GM18520 (cell line): ENCODE results near the gene CFI.

Experiments
- ATAC-seq: cut with Tn5 transposase; IDR thresholded peaks from one replicate; pipeline ENCODE4 v1.9.1; 2021; ENCODE audit not compliant: unreplicated experiment

The CFI gene

DNA sequence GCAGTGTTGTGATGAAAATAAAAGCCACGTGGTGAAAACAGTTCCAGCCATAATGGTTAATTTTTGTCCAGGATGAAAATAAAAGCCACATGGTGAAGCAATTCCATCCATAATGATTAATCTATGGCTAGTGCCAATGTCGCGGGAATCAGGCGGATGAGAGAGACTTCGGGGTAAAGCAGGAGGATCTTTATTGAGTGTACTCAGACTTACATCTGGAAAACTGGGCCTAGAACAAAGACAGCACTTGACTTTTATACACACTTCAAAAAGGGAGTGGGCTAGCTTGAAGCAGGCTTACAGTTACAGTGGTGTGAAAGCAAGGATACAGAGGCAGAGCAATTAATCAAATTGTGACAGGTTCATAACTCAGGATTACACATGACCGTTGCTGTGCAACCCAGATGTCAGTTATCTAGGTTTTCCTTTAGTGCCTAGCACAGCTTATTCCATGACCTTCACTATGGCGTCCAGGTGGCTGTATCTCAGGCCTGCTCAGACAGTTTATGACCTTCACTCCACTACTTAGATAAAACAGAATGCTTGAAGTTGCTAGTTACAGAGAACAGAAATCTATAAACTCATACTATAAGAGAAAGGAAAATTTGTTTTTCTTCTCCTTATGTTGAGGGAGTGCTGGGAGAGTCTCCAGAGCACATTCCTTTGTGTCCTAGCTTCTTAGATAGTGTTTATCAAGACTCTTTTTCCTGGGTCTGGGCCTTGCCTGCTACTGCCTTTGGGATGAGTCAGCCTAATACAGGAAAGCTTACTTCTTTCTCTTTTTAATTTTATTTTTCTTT, 66.0 kb downstream of the CFI start:
- no peak for ATAC-seq

DNA sequence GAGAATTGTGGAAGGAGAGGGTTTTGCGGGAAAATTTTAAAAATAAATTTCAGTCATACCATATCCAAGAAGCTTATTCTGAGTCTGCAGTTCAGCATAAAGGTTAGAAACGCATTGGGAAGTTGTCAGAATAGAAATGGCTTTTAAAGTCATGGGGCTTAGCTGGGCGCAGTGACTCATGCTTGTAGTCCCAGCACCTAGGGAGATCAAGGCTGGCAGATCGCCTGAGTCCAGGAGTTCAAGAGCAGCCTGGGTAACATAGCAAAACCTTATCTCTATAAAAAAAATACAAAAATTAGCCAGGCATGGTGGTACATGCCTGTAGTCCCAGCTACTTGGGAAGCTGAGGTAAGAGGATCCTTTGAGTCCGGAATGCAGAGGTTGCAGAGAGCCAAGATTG, 68.1 kb downstream of the CFI start:
- ATAC-seq, result no peak

DNA sequence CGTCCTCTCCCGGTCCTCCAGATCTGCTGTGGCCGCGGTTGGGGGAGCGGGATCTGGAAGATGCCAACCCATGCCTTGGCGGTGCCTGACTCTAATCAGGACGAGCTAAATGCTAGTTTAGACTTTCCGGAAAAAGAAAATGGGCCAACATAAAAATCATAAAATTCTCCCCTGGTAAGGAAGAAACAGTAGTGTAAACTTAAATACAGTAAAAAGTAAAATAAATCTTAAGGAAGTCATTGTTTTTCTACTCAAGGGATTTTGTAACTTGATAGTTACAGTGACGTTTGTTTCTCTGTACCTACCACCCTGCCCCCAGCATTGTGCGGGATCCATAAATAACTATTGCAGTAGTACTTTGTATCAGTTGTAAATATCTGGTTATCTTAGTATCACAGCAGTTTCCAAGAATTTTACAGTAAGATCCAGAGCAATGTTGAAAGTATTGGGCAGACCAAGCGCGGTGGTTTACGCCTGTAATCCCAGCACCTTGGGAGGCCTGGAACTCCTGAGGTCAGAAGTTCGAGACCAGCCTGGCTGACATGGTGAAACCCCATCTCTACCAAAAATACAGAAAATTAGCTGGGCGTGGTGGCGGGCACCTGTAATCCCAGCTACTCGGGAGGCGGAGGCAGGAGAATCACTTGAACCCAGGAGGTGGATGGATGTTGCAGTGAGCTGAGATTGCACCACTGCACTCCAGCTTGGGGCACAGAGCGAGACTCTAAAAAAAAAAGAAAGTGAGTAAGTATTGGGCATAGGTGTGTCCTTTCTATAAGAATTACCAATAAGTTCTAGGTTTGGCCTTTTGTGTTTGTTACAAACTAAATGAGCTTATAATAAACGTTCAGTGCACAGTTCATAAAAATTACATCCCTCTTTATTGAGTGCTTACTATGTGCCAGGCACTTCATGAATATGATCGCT, 70.9 kb downstream of the CFI start:
- ATAC-seq, result no peak

DNA sequence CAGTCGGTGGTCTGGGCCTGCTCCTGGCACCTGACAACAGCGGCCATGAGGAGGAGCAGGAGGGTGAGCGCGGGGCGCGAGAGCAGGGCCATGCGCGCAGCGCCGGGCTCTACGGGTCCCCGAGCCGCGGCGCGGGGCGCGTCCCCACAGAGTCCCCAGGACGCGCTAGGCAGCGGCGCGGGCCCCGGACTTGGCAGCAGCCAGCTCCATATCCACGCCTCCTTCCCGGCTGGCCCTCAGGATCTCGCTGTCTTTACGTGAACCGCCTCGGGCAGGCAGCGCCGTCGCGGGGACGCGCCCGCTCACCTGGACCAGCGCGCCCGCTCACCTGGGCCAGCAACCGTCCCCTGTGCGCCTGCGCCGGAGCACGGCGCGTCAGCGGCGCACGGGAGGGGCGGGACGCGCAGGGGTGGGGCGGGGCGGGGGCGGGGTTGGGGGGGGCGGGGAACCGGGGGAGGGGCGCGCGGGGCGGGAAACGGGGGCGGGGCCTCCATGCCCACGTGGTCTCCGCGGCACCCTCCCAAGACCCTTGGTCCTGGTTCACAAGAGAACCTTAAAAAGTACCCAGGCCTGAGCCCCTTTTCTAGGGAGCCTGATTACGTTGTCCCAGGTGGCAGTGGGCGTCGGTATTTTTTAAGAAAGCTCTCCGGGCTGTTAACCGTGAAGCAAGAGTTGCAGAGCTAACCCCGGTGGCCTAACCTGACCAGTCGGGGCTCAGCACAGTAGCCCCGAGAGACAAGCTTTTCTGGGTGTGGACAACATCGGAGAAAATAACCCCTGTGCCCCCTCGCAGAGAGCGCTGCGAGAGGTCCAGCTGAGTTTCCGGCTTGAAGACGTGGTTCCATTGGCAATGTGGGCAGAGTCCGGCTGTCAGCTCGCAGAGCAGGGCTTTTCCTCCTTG, 71.8 kb downstream of the CFI start, which contains the start of gene PLA2G12A:
PLA2G12A (minus strand) TSS at position 353 of the 901 bp plus-strand sequence; CDS start at position 92, 261 bp downstream.
- peak; percentile 85 for ATAC-seq

DNA sequence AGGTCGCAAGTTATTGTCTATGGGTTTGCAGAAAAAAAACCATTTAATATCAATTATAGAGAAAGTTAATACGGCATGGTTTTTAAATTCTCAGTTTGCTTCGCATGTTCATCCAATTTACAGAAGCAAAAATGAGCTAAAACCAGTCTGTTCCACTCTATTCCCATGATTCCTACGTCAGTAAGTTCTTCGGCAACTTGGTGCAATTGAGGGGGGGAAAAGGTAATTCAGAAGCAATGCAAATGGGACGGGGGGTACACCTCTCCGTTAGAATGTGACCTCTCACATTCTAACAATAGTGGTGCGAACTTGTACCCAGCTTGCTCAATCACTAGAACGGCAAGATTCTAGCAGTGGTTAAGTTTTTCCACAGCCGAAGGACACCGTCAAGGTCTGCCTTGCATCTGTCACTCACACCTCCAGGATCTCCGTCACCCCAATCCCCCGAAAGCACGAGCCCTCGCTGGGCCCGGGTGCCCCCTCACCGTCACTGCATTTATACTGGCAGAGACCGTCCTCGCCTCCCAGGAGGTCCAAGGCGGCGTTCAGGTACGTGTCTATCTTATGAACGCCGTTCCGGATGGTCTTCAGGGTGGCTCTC, 72.6 kb downstream of the CFI start:
- ATAC-seq, result no peak

DNA sequence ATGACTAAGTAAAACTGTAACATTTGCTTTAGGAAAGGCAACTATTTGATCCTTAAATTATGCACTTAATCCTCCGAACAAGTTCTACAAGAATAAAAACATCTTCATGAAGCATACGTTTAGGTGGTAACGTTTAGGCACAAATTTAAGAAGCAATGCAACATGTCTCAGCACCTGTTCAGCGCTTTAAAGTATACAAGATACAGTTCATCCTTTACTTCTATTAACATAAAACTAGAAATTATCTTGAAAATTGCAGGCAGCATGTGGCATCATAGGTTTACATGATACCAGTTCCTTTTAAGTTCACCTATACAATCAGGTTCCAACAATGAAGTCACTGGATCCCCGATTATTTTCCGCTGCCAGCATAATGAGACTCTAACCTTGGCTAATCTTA, 73.4 kb downstream of the CFI start:
- no peak for ATAC-seq

DNA sequence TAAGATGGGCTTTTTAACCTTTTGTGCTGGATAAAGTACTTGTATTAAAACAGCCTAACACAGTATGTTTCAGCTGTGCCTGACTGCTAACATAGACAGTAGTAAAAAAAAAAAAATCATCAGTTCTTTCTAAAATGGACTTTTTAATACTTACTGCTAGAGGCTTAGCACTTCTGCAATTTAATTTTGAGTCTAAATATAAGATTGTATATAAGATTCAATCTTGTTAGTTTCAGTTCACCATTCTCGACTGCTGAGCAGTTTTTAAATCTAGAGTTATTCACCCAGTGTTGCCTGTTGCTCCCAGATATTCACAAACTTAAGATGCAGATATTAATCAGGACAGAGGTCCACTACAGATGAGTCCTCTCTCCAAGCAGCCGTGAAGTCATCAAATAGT, 78.7 kb downstream of the CFI start:
- ATAC-seq, result no peak

DNA sequence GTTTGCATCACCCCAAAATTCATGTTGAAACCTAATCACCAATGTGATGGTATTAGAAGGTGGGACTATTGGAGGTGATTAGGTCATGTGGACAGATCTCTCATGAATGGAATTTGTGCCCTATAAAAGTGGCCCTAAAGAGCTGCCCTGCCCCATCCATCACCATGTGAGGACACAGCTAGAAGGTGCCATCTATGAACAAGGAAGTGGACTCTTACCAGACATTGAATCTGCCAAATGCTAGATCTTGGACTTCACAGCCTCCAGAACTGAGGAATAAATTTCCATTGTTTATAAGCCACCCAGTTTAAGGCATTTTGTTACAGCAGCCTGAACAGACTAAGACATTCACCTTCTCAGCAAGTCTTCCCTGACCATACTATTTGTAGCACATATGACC, 79.4 kb downstream of the CFI start:
- ATAC-seq, result no peak

DNA sequence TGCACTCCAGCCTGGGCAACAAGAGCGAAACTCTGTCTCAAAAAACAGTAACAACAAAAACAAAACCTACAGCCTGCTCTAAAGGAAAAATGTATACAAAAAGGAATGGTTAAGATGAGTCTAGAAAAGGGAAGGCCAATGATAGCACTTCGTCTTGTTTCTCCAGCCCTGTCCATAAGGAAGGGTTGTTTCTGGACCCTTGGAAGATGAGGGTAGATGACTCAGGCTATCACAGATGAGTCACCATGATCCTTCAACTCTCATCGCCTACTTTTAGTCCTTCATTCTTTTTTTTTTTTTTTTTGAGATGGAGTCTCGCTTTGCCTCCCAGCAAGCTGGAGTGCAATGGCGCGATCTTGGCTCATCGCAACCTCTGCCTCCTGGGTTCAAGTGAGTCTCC, 80.8 kb downstream of the CFI start:
- no peak for ATAC-seq

DNA sequence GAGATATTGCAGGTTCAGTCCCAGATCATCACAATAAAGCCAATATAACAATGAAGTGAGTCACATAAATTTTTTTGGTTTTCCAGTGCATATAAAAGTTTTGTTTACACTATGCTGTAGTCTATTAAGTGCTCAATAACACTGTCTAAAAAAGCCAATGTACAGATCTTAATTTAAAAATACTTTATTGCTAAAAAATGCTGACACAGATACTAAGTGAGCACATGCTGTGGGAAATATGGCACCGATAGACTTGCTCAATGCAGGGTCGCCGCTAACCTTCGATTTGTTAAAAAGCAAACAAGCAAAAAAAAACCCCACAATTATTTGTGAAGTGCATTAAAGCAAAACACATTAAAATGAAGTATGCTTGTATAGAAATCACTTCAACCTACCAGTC, 82.2 kb downstream of the CFI start:
- ATAC-seq, result no peak

DNA sequence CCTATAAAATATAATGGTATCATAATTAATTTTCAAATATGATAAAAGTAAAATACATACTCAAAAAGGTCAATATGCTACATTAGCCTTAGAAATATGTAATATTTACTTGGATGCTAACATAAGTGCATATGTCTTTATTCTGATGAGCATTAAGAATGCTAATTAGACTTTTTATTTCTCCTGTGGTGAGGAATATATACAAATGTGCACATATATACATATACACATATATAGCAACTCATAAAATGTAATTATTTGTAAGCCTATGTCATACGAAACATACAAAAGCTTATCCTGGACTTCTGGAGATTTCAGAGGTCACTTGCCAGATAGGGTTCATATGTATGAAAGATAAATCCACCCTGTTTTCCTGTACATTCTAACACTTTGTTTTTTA, 83.0 kb downstream of the CFI start:
- ATAC-seq, result no peak

DNA sequence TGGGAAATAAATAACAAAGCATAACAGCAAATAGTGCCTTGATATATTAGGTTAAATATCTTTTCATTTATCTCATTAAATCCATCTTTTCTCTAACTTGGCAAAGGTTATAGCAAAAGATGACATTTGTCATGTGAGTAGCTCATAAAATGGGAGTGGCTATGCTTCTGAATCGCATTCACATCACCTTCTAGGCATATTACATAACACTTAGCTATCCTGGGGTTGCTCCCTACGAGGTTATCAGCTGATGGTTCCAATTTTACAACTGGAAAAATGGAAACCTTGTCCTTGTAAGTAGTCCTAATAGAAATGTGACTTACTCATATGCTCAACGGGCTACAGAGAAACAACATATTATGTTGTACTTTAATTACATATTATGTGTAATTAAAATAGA, 88.3 kb downstream of the CFI start:
- ATAC-seq, result no peak

DNA sequence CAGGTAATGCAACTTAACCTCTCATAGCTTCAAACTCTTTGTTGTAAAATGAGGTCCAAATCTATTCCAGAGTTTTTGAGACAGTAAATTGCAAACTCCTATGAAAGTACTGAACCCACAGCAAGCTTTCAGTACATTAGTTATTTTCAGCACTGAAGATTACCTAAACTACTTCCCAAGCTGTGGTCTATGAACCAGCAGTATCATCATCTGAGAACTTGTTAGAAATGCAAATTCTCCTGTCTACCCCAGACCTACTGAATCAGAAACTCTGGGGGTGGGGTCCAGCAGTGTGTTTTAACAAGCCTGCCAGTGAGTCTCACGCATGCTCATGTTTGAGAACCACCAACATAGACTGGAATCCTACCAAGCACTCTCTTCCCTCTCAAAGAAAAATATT, 92.8 kb downstream of the CFI start:
- no peak for ATAC-seq

DNA sequence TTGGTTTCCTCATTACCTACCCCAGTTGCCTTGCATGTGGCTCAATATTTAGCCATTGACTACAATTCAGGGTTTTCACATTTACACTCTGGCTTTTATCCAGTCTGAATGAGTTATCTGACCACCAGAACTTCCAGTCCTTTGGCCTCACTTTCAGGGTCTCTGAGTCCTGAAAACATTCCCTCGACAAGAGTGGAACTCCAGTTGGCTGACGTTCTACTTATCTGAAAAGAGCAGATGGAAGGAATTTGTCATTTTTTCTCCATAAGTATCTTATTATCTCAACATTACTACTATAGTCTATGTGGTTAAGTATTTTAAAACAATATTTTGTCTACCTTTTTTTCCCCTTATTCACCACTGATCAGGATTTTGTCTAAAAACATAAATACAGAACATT, 93.4 kb downstream of the CFI start:
- no peak for ATAC-seq

DNA sequence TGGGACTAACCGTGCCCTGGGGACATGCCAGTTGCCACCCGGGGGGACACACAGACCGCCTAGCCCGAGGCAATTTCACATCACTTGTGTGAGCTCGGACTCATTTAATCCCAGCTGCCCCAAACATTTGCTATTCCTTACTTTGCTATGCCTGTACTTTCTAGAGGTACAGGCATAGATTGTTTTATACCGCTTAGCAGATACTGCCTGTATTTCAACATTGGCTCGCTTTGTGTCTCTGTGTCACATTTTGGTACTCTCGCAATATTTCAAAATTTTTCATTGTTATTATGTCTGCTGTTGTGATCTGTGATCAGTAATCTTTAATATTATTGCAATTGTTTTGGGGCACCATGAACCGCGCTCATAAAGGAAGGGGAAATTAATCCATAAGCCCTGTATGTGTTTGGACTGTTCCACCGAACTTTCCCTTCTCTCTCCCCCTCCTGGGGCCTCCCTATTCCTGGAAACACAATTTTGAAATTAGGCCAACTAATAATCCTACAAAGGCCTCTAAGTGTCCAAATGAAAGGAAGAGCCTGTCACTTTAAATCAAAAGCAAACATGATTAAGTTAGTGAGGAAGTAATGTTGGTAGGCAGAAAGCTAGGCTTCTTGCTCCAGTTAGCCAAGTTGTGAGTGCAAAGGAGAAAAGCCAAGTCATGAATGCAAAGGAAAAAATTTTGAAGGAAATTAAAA, 98.0 kb downstream of the CFI start:
- ATAC-seq, result no peak

DNA sequence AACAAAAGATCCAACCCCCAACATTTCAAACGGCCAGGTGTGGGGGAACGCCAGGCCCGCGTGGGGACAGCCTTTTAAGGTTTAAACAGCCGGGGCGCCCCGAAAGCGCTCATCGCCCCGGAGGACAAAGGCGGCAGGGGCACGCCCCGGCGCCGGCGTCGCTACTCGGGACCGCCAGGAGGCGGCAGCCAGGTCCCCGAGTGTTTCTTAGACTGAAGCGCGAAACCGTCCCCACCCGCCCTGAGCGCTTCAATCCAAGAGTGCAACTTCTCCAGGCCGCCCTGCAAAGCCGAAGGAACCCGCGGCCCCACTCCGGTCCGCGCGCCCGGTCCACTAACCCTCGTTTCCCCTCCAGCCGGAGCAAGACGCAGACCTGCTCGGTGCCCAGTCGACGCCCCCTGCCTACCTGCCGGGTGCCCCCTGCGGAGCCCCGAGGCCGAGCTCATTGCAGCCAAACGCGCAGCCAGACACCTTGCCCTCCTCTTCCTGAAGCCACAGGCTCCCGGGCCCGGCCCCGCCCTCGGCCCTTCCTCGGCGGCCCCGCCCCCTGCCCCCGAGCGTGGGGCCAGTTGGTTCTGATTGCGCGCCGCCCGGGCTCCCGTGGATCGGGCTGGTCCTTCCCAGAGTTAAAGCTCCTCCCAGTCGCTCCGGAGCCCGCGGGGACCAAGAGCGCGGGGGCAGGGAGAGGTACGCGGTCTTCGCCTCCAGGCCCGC, 98.7 kb downstream of the CFI start, which contains the start of gene CASP6:
CASP6 (minus strand) TSS at position 496 of the 714 bp plus-strand sequence; CDS start at position 446, 50 bp downstream.
- ATAC-seq, result peak; percentile 54

DNA sequence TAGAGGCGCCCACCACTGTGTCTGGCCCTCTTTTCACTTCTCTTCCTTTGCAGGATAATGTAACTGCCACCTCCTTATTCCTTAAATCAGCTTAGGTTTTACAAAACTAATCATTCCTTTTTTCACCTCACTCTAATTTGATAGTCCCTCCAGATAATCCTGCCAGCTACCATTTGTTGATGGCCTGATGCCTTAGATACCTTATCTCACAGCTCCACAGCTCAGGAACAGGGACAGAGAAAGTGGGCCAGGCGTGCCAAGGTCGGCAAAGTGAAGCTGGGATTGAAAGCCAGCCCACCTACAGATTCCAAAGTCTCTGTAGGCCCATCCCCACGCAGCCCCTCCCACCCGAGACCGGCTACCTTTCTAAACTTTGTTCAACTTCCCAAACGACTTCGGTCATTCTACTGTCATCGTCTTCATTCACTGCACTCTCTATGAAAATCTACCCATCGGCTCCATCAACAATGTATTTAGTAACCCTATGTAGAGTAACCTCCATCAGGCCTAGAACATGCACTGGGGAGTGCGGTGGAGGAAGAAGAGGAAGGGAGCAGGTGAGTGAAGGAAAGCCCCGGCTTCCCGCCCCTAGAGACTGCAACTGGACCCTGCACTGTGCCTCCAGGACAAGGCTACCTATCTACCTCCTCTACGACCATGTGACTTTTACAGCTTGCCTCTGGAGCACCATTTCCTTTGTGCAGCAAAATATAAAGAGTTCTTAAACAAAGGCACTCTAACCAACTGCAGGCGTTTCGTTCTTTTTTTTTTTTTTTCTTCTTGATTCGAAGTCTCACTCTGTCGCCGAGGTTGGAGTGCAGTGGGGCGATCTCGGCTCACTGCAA, 100.0 kb downstream of the CFI start:
- ATAC-seq, result no peak

DNA sequence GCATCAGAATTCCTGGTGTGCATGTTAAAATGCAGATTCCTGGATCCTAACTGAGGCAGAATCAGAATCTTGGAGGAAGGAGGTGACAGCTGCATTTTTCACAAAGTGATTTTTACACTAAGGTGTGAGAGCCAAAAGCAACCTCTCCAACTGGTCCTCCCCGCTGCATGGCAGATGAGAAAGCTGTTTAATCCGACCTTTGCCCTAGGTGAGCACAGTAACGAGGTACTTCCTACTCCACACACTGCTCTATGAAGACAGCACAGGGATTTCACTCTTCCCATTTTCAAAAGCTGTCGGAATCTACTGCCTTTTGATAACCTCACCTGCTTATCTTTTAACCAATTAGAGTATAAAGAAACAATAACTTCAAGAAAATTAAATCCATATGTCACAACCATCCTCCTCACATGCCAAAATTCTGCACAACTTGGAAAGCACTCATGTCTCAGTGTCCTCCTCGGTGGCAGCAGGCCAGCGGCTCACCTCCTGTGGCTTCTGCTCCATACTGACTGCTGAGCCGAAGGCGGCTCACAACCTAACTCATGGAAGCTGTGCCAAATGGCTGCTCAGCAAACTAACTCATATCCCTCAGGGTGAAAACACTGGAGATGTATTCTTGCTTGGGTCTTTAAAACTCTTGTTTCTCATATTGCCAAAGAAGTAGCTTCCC, 102.1 kb downstream of the CFI start:
- no peak for ATAC-seq
